ENCODE data around the gene SLC26A11. TPM values are rescaled to one million over a fixed set of nuclear protein-coding genes. Genes with fewer than 3 reads are reported as not detected.
A peak's percentile ranks its signal among the peaks of the same experiment; 100 is the strongest.
"Not testable (repeated sequence)": the region's sequence is repeated elsewhere in the genome, so short reads cannot be mapped to it uniquely, and the experiment has no call there.

The SLC26A11 gene
- total RNA-seq, 1 donor from 2014 or later = 5.1 TPM

- DNase-seq = no peak
Measured at GRCh38 chr17:80191865-80192661, 28.2 kb upstream of the SLC26A11 start.

GRCh38 chr17:80195141-80195540 is 25.1 kb upstream of the SLC26A11 start:
- DNase-seq = no peak
- intact Hi-C loops (cut with DNase I) = no loop called here
- ATAC-seq (ENCODE audit: poor library complexity) = no peak

More at GRCh38 chr17:80191865-80192661, 28.2 kb upstream of the SLC26A11 start:
- ATAC-seq (ENCODE audit: poor library complexity) = no peak
- intact Hi-C loops (cut with DNase I) = no loop called here

GRCh38 chr17:80195671-80196529 is 24.3 kb upstream of the SLC26A11 start:
- no peak for DNase-seq
- no peak for ATAC-seq (ENCODE audit: poor library complexity)
- intact Hi-C loops (cut with DNase I) = no loop called here

GRCh38 chr17:80196652-80197051 is 23.6 kb upstream of the SLC26A11 start:
- DNase-seq (no peak), ATAC-seq (ENCODE audit: poor library complexity) (no peak)
- intact Hi-C loops (cut with DNase I) = no loop called here

GRCh38 chr17:80198144-80198661 is 22.0 kb upstream of the SLC26A11 start:
- peak; percentile 11 for ATAC-seq (ENCODE audit: poor library complexity)
- DNase-seq = no peak
- intact Hi-C loops (cut with DNase I) = no loop called here

- intact Hi-C loops (cut with DNase I); ATAC-seq (ENCODE audit: poor library complexity); DNase-seq: not testable (repeated sequence)
Measured at GRCh38 chr17:80199295-80199694, 20.9 kb upstream of the SLC26A11 start.

- no peak for ATAC-seq (ENCODE audit: poor library complexity)
- DNase-seq = no peak
- intact Hi-C loops (cut with DNase I) = no loop called here
Measured at GRCh38 chr17:80201446-80201845, 18.8 kb upstream of the SLC26A11 start.

GRCh38 chr17:80202197-80202596 is 18.0 kb upstream of the SLC26A11 start:
- intact Hi-C loops (cut with DNase I) = no loop called here
- ATAC-seq (ENCODE audit: poor library complexity) = no peak
- no peak for DNase-seq

GRCh38 chr17:80203471-80203963 is 16.7 kb upstream of the SLC26A11 start:
- DNase-seq (no peak), ATAC-seq (ENCODE audit: poor library complexity) (no peak)
- intact Hi-C loops (cut with DNase I) = no loop called here

GRCh38 chr17:80204626-80205468 is 15.4 kb upstream of the SLC26A11 start:
- intact Hi-C loops (cut with DNase I) = no loop called here
- no peak for ATAC-seq (ENCODE audit: poor library complexity)
- DNase-seq = no peak

- intact Hi-C loops (cut with DNase I) = no loop called here
- no peak for ATAC-seq (ENCODE audit: poor library complexity)
- no peak for DNase-seq
Measured at GRCh38 chr17:80205811-80206210, 14.4 kb upstream of the SLC26A11 start.

GRCh38 chr17:80208050-80208449 is 12.2 kb upstream of the SLC26A11 start:
- ATAC-seq (ENCODE audit: poor library complexity) (no peak), DNase-seq (no peak)
- intact Hi-C loops (cut with DNase I) = no loop called here

- DNase-seq (no peak), ATAC-seq (ENCODE audit: poor library complexity) (no peak)
- intact Hi-C loops (cut with DNase I) = no loop called here
Measured at GRCh38 chr17:80209765-80210164, 10.5 kb upstream of the SLC26A11 start.

- DNase-seq (no peak), ATAC-seq (ENCODE audit: poor library complexity) (no peak)
- intact Hi-C loops (cut with DNase I) = no loop called here
Measured at GRCh38 chr17:80210348-80211108, 9.7 kb upstream of the SLC26A11 start.

- DNase-seq = no peak
- intact Hi-C loops (cut with DNase I) = no loop called here
Measured at GRCh38 chr17:80212109-80212508, 8.1 kb upstream of the SLC26A11 start.

GRCh38 chr17:80212511-80212910 is 7.7 kb upstream of the SLC26A11 start:
- intact Hi-C loops (cut with DNase I) = no loop called here
- no peak for DNase-seq
- no peak for ATAC-seq (ENCODE audit: poor library complexity)

More at GRCh38 chr17:80212109-80212508, 8.1 kb upstream of the SLC26A11 start:
- ATAC-seq (ENCODE audit: poor library complexity) = no peak

- no peak for ATAC-seq (ENCODE audit: poor library complexity)
- intact Hi-C loops (cut with DNase I) = no loop called here
- peak; percentile 67 for DNase-seq
Measured at GRCh38 chr17:80212962-80213642, 7.1 kb upstream of the SLC26A11 start.

Measured in Right ventricle myocardium superior (tissue), 1 donor.